NOMO-1 (cell line): ENCODE results near the gene PCGF5.
"Not testable (repeated sequence)": the region's sequence is repeated elsewhere in the genome, so short reads cannot be mapped to it uniquely, and the experiment has no call there.

ENCODE experiments used
- DNase-seq, 2 experiments: peaks; one replicate each; lab custom pipeline; 2025; ENCODE audit not compliant: unreplicated experiment in 2 of 2; lab: John Stamatoyannopoulos, UW

The PCGF5 gene

DNA sequence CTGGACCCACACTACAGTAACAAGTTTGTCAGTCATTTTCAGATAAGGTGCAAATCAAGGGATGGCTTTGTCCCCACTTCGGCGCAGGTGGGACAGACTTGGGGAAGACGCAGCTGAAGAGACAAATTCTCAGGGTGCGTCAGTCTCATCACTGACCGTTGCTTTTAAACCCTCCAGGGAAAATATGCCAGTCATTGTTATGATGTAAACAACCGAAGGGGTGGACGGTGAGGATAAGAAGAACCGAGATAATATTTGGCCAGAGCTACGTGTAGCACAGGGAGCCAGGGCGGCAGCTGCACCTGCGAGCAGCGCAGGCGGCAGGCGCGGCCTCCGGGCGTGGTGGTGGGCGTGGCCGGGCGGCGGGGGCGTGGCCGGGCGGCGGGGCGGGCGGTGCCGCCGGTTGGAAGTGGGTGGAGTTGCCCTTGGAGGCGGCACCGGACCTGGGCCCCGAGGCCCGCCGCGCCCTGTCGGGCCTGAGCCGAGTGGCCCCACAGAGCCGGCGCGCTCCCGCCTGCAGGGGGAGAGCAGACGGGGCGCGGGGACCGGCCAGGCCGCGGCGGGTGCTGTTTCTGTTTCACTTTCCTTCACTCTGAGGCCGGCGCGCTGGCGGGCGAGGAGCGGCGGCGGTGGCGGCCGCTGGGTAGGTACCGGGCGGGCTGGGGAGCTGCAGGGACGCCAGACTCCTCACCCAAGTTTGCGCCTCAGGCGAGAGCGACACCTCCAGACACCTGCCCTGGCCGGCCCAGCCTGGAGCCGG is at the start of gene PCGF5:
Gene PCGF5, plus strand, starts transcription at position 470 of the 760 bp plus-strand sequence. CDS start 2,209 bp downstream, outside the sequence.
- DNase-seq = peak; percentile 85 to 89

DNA sequence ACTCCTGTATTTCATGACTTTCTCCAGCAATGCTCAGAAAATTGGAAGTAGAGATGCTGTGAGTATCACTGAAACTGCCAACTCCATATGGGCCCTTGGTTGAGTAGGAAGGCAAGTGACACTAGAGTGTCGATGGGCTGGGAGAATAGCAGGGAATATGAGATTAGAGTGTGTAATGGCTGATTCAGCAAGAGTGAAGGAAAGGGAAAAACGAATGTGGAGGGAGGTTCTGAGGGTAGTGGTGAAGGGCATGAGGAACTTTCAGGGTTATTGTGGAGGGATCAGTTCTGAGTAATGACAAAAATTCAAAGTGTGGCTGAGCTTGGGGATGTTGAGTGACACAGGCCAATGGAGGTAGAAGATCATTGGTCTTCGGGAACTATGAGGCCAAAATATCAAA is 49.0 kb upstream of the PCGF5 start:
- no peak for DNase-seq

DNA sequence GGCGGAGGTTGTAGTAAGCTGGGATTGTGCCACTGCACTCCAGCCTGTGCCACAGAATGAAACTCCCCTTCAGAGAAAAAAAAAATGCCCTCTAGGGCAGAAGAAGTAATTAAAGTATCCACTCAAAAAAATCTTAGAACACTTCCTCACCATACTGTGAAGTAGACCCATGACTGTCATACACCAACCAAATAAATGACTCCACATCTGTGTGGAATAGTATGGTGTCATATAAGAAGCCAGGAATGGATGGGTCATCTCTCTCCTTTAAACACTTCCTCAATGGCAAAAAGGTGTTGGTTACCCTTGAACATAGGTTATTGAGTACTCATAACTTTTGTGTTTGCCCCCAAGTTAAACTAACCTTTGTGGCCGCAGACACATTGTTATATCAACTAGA is 48.1 kb upstream of the PCGF5 start:
- no peak for DNase-seq

DNA sequence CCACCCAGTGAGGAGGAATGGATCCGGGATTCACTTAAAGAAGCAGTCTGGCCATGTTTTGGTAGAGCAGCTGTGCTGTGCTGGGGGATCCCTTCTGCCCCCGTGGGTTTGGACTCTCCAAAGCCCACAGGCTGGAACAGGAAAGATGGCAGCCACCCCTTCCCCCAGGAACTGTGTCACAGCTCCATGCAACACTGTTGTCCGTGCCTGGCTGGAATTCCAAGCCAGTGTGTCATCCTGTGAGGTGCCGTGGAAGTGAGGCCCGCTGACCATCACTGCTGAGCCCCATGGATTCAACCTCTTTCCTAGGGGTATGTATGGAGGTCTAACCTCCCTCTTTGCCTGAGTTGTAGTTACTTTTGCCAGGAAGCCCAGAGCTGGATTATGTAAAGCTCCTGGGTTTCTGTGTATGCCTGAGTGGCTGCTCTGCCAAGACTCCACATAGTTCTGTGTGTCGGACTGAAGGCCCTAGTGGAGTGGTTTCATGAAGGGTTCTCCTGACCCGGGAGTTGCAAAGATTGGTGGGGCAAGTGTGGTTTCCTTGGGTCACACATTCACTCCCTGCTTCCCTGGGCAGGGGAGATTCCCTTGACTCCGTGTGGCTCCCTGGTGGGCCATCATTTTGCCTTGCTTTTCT is 35.1 kb upstream of the PCGF5 start:
- DNase-seq = no peak

DNA sequence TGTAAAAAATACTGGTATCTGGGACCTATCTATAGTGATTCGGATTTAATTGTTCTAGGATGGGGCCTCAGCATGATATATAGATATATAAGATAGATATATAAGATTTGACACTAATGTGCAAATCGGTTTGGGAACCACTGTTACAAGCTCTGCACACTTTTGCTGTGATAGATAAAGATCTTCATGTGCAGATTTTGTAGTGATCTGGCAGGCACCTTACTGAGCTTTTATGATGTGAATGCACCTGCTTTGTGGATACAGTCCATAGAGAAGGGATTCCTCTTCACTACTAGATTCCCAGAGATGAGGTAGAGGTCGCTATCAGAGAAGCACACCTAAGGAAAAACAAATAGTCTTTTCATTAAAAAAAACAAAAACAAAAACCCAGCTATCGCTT is 33.3 kb upstream of the PCGF5 start:
- DNase-seq = no peak

DNA sequence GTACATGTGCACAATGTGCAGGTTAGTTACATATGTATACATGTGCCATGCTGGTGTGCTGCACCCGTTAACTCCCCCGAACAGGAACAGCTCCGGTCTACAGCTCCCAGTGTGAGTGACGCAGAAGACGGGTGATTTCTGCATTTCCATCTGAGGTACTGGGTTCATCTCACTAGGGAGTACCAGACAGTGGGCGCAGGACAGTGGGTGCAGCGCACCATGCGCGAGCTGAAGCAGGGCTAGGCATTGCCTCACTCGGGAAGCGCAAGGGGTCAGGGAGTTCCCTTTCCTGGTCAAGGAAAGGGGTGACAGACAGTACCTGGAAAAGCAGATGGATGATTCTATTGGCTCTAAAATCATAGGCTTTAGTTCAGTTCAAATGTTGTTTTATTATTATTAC is 32.5 kb upstream of the PCGF5 start:
- not testable (repeated sequence) for DNase-seq

DNA sequence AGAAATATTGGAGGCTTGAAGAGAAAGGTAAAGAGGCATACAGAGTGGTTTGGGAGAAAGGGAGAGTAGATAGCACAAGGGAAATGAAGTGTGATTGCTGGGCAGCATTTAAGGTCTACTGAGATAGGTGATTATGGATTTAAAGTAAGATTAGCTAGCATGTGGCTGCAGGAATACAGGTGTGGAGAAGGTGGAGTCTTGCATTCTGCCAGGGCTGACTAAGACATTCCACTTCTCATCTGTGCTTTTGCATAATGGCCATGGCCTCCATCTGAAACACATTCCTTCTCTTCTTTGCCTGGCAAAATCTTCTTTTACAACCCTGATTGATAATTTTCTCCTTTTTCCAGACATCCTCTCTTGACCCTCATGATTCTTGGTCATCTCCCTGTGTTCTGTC is 31.6 kb upstream of the PCGF5 start:
- no peak for DNase-seq

DNA sequence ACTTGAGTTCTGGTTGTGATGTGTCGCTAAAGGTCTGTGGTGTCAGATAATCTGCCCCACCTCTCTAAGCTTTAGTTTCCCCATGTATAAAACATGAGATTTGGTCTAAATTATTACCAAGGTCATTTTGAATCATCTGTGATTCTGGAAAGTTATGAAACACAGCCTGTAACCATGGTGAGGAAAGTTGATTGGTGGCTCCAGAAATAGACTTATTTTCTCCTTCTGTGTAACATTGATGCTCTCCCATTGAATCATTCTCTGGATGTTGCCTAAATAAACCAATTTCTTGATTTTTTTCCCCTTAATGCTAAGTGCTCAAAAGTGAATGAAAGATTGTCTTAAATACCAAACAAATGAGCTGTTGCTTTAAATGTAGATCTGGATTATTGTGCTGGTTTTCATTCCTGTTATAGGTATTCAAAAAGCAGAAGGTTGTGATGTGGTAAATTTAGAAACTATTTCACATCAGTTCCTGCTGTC is 30.0 kb upstream of the PCGF5 start:
- peak; percentile 1 to 52 for DNase-seq

DNA sequence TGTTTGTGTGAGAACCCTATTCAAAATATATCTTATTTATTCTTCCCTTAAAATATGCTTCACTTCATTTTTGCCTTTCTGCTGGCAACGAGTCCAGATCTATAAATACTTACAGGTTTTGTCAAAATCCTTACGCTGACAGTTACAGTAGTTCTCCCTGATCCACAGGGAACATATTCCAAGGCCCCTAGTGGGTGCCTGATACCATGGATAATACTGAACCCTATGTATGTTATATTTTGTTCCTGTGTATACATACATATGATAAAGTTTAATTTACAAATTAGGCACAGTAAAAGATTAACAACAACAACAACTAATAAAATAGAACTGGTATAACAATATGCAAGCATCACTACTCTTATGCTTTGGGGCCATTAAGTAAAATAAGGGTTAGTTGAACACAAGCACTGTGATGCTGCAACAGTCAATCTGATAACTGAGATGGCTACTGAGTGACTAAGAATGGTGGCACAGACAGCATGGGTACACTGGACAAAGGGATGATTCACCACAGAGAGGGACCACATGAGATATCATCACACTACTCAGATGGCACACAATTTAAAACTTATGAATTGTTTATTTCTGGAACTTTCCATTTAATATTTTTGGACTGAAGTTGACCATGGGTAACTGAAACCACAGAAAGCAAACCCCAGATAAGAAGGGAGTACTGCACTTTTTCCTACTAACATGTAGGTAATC is 29.4 kb upstream of the PCGF5 start:
- no peak for DNase-seq

DNA sequence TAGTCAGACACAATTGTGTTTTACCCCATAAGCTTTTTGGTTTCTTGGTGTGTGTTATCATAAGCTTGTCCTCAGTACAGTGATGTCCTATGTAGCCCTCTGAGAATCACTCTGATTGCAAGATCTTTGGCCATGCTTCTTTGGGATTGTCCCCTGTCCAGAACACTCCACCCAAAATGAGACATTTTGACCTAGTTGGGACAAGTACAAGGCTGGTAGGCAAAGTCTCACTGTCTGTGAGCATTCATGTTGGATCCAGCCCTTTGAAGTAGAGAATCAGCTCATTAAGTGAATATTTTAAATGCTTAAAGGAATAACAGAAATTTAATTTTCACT is 28.9 kb upstream of the PCGF5 start:
- DNase-seq = no peak

DNA sequence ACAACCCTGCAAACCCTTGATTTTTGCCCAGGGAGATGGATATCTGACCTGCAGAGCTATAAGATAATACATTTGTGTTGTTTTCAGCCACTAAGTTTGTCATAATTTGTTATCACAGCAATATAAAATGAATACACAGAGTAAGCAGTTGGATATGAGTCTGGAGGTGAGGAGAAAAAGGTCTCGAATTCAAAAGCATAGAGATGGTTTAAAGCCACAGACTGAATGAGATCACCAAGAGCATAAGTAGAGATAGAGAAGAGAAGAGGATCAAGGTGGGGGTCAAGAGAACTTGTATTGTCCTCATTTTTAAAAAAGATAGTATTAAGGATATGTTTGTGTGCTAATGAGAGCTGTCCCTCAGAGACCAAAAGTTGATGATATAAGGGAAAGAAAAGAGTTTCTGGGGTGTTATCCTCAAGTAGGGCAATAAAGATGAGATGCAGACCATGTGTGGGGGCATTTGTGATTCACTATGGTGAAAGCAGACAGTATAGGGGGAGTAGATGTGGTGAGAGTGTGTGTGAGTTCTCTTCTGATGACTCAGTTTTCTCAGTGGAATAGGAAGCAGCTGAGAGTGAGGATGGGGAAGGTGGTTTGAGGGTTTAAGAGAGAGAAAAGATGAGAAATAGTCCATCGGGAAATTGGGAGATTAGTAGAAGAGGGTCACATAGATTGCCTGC is 25.8 kb upstream of the PCGF5 start:
- DNase-seq = no peak

DNA sequence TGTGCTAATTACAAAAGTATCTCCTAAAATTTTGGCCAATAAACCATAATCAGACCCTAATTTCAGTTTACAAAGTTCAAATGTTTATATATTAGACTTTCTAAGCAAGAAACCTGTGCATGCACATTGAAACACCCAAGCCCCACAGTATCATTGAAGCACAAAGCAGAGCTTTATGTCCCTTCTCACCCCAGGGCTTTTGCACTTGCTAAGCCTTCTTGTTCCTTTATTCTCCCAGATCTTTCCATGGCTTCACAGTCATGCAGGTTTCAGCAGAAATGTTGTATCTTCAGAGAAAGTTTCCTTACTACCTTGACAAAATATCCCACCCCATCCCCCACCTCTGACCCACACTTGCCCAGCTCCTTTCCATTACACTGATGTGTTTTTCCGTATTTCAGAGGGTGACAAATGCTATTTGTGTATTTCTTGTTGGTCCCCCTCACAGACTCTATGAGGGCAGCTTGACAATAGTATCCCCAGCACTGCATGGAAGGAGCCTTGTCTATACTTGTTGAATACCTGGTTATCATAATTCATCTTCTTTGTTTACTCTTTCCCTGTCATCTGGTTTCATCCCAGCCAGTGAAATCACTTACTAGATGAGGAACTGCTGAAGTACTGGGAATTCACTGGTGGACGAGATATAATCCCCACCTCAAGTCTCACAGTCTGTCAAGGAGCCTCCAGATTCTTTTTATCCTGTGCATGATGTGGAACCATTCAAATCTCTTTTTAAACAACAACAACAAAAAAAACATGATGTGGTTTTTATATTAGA is 24.0 kb upstream of the PCGF5 start:
- DNase-seq = no peak

DNA sequence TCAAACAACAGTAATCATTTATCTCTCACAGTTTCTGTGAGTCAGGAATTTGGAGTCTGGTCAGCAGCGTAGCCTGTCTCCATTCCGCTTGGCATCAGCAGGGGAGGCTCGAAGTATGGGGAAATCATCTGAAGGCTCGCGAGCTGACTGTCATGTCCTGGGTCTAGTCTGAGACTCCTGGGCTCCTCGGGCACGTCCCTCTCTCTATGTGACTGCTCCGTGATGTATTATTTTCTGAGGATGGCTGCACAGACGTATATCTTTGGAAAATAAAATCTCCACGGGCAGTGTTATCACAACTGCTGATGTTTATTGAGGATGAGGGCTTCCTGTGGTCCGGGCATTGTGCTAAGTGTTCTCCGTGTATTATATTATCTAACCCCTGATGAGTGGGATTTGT is 23.3 kb upstream of the PCGF5 start:
- DNase-seq = no peak

DNA sequence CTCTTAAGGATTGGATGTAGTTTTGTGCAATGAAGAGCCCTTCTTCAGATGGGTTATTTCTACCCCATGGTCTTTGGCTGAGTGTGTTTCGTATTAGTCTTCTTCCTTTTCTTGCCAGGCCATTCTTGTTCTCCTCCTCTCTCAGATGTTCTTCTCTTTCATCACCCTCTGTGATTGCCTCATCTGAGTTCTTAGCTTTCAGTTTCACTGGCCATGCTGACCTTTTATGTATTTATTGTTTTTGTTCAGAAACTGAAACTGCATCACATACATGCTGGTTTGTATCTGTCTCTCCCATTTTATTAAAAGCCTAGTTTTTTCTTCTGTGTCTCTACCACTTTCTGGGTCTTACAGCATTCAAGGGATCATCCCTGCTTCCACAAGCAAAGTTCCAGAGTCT is 21.7 kb upstream of the PCGF5 start:
- peak; percentile 47 to 89 for DNase-seq

DNA sequence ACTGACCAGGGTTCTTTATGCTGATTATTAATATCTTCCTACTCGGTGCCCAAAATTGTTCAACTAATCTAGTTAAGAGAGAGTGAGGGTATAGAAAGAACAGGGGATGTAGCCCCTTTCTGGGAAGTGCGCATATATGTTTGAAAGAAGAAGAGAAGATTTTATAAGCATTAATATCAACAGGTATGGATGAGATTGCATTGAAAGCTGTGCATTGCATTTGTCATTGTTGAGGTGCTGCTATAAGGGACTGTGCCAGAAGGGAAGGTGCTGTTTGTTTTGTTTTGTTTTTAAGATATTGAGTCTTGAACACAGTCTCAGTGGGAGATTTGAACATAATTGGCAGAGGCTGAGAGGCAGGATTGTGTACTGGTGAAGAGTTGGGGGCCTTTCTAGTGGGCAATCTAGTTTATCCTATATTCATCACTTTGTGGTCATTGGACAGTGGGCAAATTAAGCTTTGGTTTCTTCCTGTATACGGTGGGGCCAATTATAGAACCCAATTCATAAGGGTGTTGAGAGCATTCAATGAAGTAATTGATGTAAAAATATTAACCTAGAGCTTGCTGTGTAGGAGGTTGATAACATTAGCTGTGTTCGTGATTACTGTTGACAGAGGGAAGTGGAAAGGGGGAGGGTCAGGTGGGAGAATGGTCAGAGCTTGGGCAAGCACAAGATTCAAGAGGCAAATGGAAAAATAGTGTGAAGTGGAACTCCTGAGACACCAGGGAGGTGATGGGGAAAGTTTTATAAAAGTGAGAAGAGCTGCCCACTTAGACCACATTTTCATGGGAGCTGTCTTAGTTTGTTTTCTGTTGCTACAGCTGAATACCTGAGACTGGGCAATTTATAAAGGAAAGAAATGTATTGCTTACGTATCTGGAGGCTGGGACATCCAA is 19.9 kb upstream of the PCGF5 start:
- DNase-seq = no peak

DNA sequence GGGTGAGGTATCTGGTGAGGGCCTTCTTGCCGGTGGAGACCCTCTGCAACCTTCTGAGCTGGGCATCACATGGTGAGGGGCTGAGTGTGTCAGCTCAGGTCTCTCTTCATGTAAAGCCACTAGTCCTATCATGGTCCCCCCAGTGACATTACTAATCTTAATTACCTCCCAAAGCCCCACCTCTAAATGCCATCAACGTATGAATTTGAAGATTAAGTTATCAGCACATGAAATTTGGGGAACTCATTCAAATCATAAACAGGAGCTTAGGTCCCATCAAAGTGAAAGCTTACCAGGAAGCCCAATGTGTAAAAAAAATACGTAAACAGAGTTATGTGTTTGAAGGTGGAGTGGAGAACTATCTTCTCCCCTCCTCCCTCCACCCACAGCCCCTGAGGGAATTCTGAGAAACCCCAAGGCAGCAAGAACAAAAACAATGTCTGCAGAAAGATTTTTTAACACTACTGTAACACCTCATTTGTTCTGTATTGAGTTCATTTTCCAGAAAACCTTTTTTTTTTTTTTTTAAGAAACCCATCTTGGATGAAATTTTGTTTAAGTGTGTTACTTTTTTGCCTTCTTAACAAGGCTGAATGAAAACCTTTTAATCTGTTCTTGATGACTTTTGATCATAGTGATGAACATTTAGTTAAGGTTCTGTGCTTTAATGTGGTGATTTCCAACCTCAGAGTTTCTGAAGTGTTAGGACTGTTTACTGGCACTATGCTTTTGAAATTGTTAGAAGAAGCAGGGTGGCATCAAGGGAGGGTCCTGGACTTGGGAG is 19.1 kb upstream of the PCGF5 start:
- DNase-seq = no peak

DNA sequence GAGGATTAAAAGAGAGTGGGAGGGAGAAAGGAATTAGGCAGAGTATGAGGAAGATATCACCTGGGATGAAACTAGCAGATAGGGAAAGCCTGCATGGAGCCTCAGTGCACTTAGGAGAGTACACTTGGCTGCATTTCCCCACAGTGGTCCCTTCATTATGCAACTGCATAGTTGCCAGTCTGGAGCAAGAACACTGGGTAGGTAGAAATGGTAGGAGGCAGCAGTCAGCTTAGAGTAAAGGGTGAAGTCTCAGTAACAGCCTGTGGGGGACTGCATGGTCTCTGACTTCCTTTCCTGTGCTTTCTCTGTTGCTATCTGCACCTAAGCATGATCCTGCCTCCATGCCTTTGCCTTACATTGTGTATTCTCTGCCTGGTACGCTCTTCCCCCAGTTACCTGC is 14.0 kb upstream of the PCGF5 start:
- no peak for DNase-seq

DNA sequence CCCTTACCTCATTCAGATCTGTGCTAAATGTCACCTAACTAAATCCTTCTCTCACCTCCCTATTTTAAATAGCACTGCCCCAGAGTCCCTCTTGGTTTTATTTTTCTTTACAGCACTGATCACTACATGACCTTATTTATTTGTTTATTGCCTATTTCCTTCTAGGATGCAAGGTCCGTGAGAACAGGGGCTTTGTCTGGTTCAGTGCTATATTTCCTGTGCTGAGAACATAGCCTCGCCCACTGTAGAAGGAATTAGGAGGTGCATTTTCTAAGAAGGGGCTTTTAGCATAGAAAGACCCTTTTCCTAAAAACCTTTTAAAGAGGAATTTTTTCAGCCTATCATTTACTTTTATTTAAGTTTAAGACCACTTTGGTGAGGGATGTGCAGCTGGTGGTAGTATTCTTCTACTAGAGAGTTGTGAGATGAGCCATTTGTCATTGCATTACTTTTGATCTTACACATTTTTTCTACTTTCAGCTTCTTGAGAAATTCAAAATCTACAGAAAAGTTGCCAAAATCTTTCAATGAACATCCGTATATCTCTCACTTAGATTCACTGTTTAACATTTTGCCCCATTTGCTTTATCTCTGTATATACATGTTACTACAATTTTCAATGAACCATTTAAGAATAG is 13.5 kb upstream of the PCGF5 start:
- no peak for DNase-seq
